Measurements from ENCODE around the gene PIK3R1. TPM values are rescaled to one million over a fixed set of nuclear protein-coding genes. Genes with fewer than 3 reads are reported as not detected.

Gene PIK3R1
- total and polyA plus RNA-seq, 2 experiments from 2014 or later, result 5.9 to 9.8 TPM

- Histone ChIP-seq H3K36me3 (ENCODE audit: insufficient read depth) (no peaks in the 10 kb centered on the region), H3K9me2 (ENCODE audit: insufficient read depth) (peaks cover 7% of the 10 kb centered on the region; the same call in 1 of the 2 replicates), H2AFZ (no peak overlapping the region), H3K4me1 (ENCODE audit: insufficient read depth) (no peaks in the 10 kb centered on the region), H4K20me1 (replicated peaks; ENCODE audit: insufficient read depth) (no peaks in the 10 kb centered on the region), H3K79me2 (replicated peaks; ENCODE audit: insufficient read depth) (no peaks in the 10 kb centered on the region), H3K27me3 (ENCODE audit: insufficient read depth) (no peaks in the 10 kb centered on the region), H3K27ac (ENCODE audit: low read depth) (no peak overlapping the region), H3K4me3 (no peak overlapping the region), H3K4me2 (no peak overlapping the region), H3F3A (replicated peaks; ENCODE audit: low read depth) (no peaks in the 10 kb centered on the region)
- Mint-ChIP-seq H3K9me3 (peaks cover 5% of the 10 kb centered on the region; the same call in 2 of the 3 replicates), H3K36me3 (ENCODE audit: low read depth) (peaks cover 8% of the 10 kb centered on the region), H3K4me3 (no peak overlapping the region), H3K27ac (no peak overlapping the region), H3K27me3 (ENCODE audit: insufficient read depth, low read depth, poor library complexity) (peaks cover 8% of the 10 kb centered on the region), H3K4me1 (peaks cover 12% of the 10 kb centered on the region; the same call in 2 of the 3 replicates)
- TF ChIP-seq JUNB (IDR thresholded peaks at IDR 0.05; ENCODE audit: unreplicated experiment) (no peak), CREB1 (CRISPR knock-in tag; IDR thresholded peaks at IDR 0.05; ENCODE audit: low read depth) (no peak), NANOG (IDR thresholded peaks at IDR 0.05; ENCODE audit: borderline replicate concordance) (no peak), ETS1 (IDR thresholded peaks at IDR 0.05) (no peak), CTCF (conservative IDR thresholded peaks at IDR 0.05; ENCODE audit: low read depth in 2 of 2) (no peak), ZNF114 (CRISPR knock-in tag; IDR thresholded peaks at IDR 0.05) (no peak), ZNF331 (CRISPR knock-in tag; IDR thresholded peaks at IDR 0.05; ENCODE audit: low read depth) (no peak), STAT1 (IDR thresholded peaks at IDR 0.05; ENCODE audit: unreplicated experiment) (no peak), EZH2 (IDR thresholded peaks at IDR 0.05; ENCODE audit: low read depth, unreplicated experiment) (no peak), POLR2AphosphoS5 (IDR thresholded peaks at IDR 0.05; ENCODE audit: low read depth) (no peak), EZH2phosphoT487 (IDR thresholded peaks at IDR 0.05; ENCODE audit: unreplicated experiment) (no peak)
- TF ChIP-seq, protein P1, sequence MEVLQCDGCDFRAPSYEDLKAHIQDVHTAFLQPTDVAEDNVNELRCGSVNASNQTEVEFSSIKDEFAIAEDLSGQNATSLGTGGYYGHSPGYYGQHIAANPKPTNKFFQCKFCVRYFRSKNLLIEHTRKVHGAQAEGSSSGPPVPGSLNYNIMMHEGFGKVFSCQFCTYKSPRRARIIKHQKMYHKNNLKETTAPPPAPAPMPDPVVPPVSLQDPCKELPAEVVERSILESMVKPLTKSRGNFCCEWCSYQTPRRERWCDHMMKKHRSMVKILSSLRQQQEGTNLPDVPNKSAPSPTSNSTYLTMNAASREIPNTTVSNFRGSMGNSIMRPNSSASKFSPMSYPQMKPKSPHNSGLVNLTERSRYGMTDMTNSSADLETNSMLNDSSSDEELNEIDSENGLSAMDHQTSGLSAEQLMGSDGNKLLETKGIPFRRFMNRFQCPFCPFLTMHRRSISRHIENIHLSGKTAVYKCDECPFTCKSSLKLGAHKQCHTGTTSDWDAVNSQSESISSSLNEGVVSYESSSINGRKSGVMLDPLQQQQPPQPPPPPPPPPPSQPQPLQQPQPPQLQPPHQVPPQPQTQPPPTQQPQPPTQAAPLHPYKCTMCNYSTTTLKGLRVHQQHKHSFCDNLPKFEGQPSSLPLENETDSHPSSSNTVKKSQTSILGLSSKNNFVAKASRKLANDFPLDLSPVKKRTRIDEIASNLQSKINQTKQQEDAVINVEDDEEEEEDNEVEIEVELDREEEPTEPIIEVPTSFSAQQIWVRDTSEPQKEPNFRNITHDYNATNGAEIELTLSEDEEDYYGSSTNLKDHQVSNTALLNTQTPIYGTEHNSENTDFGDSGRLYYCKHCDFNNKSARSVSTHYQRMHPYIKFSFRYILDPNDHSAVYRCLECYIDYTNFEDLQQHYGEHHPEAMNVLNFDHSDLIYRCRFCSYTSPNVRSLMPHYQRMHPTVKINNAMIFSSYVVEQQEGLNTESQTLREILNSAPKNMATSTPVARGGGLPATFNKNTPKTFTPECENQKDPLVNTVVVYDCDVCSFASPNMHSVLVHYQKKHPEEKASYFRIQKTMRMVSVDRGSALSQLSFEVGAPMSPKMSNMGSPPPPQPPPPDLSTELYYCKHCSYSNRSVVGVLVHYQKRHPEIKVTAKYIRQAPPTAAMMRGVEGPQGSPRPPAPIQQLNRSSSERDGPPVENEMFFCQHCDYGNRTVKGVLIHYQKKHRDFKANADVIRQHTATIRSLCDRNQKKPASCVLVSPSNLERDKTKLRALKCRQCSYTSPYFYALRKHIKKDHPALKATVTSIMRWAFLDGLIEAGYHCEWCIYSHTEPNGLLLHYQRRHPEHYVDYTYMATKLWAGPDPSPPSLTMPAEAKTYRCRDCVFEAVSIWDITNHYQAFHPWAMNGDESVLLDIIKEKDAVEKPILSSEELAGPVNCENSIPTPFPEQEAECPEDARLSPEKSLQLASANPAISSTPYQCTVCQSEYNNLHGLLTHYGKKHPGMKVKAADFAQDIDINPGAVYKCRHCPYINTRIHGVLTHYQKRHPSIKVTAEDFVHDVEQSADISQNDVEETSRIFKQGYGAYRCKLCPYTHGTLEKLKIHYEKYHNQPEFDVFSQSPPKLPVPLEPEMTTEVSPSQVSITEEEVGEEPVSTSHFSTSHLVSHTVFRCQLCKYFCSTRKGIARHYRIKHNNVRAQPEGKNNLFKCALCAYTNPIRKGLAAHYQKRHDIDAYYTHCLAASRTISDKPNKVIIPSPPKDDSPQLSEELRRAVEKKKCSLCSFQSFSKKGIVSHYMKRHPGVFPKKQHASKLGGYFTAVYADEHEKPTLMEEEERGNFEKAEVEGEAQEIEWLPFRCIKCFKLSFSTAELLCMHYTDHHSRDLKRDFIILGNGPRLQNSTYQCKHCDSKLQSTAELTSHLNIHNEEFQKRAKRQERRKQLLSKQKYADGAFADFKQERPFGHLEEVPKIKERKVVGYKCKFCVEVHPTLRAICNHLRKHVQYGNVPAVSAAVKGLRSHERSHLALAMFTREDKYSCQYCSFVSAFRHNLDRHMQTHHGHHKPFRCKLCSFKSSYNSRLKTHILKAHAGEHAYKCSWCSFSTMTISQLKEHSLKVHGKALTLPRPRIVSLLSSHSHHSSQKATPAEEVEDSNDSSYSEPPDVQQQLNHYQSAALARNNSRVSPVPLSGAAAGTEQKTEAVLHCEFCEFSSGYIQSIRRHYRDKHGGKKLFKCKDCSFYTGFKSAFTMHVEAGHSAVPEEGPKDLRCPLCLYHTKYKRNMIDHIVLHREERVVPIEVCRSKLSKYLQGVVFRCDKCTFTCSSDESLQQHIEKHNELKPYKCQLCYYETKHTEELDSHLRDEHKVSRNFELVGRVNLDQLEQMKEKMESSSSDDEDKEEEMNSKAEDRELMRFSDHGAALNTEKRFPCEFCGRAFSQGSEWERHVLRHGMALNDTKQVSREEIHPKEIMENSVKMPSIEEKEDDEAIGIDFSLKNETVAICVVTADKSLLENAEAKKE (CRISPR knock-in tag; IDR thresholded peaks at IDR 0.05), result no peak
- TF ChIP-seq, protein P2, sequence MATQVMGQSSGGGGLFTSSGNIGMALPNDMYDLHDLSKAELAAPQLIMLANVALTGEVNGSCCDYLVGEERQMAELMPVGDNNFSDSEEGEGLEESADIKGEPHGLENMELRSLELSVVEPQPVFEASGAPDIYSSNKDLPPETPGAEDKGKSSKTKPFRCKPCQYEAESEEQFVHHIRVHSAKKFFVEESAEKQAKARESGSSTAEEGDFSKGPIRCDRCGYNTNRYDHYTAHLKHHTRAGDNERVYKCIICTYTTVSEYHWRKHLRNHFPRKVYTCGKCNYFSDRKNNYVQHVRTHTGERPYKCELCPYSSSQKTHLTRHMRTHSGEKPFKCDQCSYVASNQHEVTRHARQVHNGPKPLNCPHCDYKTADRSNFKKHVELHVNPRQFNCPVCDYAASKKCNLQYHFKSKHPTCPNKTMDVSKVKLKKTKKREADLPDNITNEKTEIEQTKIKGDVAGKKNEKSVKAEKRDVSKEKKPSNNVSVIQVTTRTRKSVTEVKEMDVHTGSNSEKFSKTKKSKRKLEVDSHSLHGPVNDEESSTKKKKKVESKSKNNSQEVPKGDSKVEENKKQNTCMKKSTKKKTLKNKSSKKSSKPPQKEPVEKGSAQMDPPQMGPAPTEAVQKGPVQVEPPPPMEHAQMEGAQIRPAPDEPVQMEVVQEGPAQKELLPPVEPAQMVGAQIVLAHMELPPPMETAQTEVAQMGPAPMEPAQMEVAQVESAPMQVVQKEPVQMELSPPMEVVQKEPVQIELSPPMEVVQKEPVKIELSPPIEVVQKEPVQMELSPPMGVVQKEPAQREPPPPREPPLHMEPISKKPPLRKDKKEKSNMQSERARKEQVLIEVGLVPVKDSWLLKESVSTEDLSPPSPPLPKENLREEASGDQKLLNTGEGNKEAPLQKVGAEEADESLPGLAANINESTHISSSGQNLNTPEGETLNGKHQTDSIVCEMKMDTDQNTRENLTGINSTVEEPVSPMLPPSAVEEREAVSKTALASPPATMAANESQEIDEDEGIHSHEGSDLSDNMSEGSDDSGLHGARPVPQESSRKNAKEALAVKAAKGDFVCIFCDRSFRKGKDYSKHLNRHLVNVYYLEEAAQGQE (IDR thresholded peaks at IDR 0.05; ENCODE audit: unreplicated experiment), result no peak
- no peak for DNase-seq (ENCODE audit: low spot score)
- ATAC-seq, result no peak
Measured at GRCh38 chr5:68350176-68350575, 134.6 kb downstream of the PIK3R1 start.
